ENCODE data around the gene MGRN1.

The MGRN1 gene

GRCh38 chr16:4661661-4662060, 37.0 kb downstream of the MGRN1 start:
- Histone ChIP-seq H3K9me3 (no peaks in the 10 kb centered on the region), H3K27me3 (no peaks in the 10 kb centered on the region), H3K4me1 (peaks cover 10% of the 10 kb centered on the region; the same call in 1 of the 2 replicates), H3K36me3 (peaks cover 19% of the 10 kb centered on the region), H3K4me3 (ENCODE audit: low read depth, low read length) (no peak overlapping the region)
- no peak for DNase-seq
- TF ChIP-seq CTCF (IDR thresholded peaks at IDR 0.05; ENCODE audit: low read depth, low read length) = no peak

GRCh38 chr16:4663465-4663776, 38.8 kb downstream of the MGRN1 start:
- Histone ChIP-seq H3K4me1 (peaks cover 10% of the 10 kb centered on the region; the same call in 1 of the 2 replicates), H3K9me3 (no peaks in the 10 kb centered on the region), H3K4me3 (ENCODE audit: low read depth, low read length) (no peak overlapping the region), H3K36me3 (peaks cover 28% of the 10 kb centered on the region), H3K27me3 (no peaks in the 10 kb centered on the region)
- TF ChIP-seq CTCF (IDR thresholded peaks at IDR 0.05; ENCODE audit: low read depth, low read length) = no peak
- DNase-seq = no peak

GRCh38 chr16:4663777-4664465, 39.3 kb downstream of the MGRN1 start:
- Histone ChIP-seq H3K4me1 (peaks cover 10% of the 10 kb centered on the region; the same call in 1 of the 2 replicates), H3K27me3 (no peaks in the 10 kb centered on the region), H3K36me3 (peaks cover 33% of the 10 kb centered on the region), H3K4me3 (ENCODE audit: low read depth, low read length) (no peak overlapping the region), H3K9me3 (no peaks in the 10 kb centered on the region)
- no peak for TF ChIP-seq CTCF (IDR thresholded peaks at IDR 0.05; ENCODE audit: low read depth, low read length)
- DNase-seq = no peak

GRCh38 chr16:4664538-4665418, 40.2 kb downstream of the MGRN1 start:
- no peak overlapping the region for H3K4me3 ChIP-seq (ENCODE audit: low read depth, low read length)
- peaks cover 9% of the 10 kb centered on the region; the same call in 1 of the 2 replicates for H3K4me1 ChIP-seq
- no peak for DNase-seq
- no peaks in the 10 kb centered on the region for H3K27me3 ChIP-seq
- H3K9me3 ChIP-seq = no peaks in the 10 kb centered on the region
- peaks cover 34% of the 10 kb centered on the region for H3K36me3 ChIP-seq
- TF ChIP-seq CTCF (IDR thresholded peaks at IDR 0.05; ENCODE audit: low read depth, low read length) = no peak

GRCh38 chr16:4666537-4667202, 42.0 kb downstream of the MGRN1 start:
- no peak for TF ChIP-seq CTCF (IDR thresholded peaks at IDR 0.05; ENCODE audit: low read depth, low read length)
- H3K9me3 ChIP-seq = no peaks in the 10 kb centered on the region
- H3K27me3 ChIP-seq = no peaks in the 10 kb centered on the region
- H3K4me1 ChIP-seq = no peaks in the 10 kb centered on the region
- H3K36me3 ChIP-seq = peaks cover 37% of the 10 kb centered on the region
- no peak overlapping the region for H3K4me3 ChIP-seq (ENCODE audit: low read depth, low read length)
- DNase-seq = no peak

Measured in BE2C (cell line).